Measurements from ENCODE around the gene ANKRD52.
"Not testable (repeated sequence)": the region's sequence is repeated elsewhere in the genome, so short reads cannot be mapped to it uniquely, and the experiment has no call there.

Gene ANKRD52

GRCh38 chr12:56271031-56271430 is 12.8 kb upstream of the ANKRD52 start:
- no peak for DNase-seq

- no peak for DNase-seq
Measured at GRCh38 chr12:56267443-56268071, 9.4 kb upstream of the ANKRD52 start.

GRCh38 chr12:56266693-56267442 is 8.7 kb upstream of the ANKRD52 start, which contains the start of gene COQ10A:
TSS of gene COQ10A (plus strand) at chr12:56266942. CDS start at chr12:56267119, 177 bp downstream.
- peak; percentile 90 for DNase-seq

- not testable (repeated sequence) for DNase-seq
Measured at GRCh38 chr12:56266068-56266692, 8.0 kb upstream of the ANKRD52 start.

- not testable (repeated sequence) for DNase-seq
Measured at GRCh38 chr12:56262955-56263354, 4.8 kb upstream of the ANKRD52 start.

- no peak for DNase-seq
Measured at GRCh38 chr12:56261503-56262232, 3.5 kb upstream of the ANKRD52 start.

GRCh38 chr12:56260921-56261320 is 2.7 kb upstream of the ANKRD52 start:
- no peak for DNase-seq

GRCh38 chr12:56260380-56260779 is 2.2 kb upstream of the ANKRD52 start:
- DNase-seq, result no peak

- no peak for DNase-seq
Measured at GRCh38 chr12:56258820-56259183, 618 bp upstream of the ANKRD52 start.

- DNase-seq, result no peak
Measured at GRCh38 chr12:56257491-56258067, 605 bp downstream of the ANKRD52 start.

GRCh38 chr12:56257071-56257470 is 1.1 kb downstream of the ANKRD52 start:
- no peak for DNase-seq

GRCh38 chr12:56256326-56256960 is 1.7 kb downstream of the ANKRD52 start:
- no peak for DNase-seq

GRCh38 chr12:56255671-56256070 is 2.5 kb downstream of the ANKRD52 start:
- DNase-seq, result no peak

- no peak for DNase-seq
Measured at GRCh38 chr12:56253091-56253490, 5.1 kb downstream of the ANKRD52 start.

GRCh38 chr12:56252649-56253048 is 5.5 kb downstream of the ANKRD52 start:
- no peak for DNase-seq

- DNase-seq, result no peak
Measured at GRCh38 chr12:56248711-56249110, 9.5 kb downstream of the ANKRD52 start.

GRCh38 chr12:56247923-56248322 is 10.3 kb downstream of the ANKRD52 start:
- no peak for DNase-seq

GRCh38 chr12:56244494-56244893 is 13.7 kb downstream of the ANKRD52 start:
- DNase-seq, result no peak

- DNase-seq, result no peak
Measured at GRCh38 chr12:56243731-56244181, 14.4 kb downstream of the ANKRD52 start.

GRCh38 chr12:56242986-56243385 is 15.2 kb downstream of the ANKRD52 start:
- no peak for DNase-seq

- DNase-seq, result no peak
Measured at GRCh38 chr12:56241424-56242303, 16.5 kb downstream of the ANKRD52 start.
